Middle frontal gyrus (tissue), 1 donor: Measurements from ENCODE around the gene TF.

Experiments
- DNase-seq: peaks from one replicate; pipeline ENCODE4 v3.0.0-alpha.2; 2015; ENCODE audit warnings: low spot score; ENCODE audit errors: extremely low spot score

The TF gene

GRCh38 chr3:133834621-133835417 lies 88.6 kb downstream of the TF start:
- no peak for DNase-seq

- no peak for DNase-seq
Measured at GRCh38 chr3:133835418-133835743, 89.2 kb downstream of the TF start.

GRCh38 chr3:133835961-133836360 lies 89.8 kb downstream of the TF start:
- no peak for DNase-seq

DNA sequence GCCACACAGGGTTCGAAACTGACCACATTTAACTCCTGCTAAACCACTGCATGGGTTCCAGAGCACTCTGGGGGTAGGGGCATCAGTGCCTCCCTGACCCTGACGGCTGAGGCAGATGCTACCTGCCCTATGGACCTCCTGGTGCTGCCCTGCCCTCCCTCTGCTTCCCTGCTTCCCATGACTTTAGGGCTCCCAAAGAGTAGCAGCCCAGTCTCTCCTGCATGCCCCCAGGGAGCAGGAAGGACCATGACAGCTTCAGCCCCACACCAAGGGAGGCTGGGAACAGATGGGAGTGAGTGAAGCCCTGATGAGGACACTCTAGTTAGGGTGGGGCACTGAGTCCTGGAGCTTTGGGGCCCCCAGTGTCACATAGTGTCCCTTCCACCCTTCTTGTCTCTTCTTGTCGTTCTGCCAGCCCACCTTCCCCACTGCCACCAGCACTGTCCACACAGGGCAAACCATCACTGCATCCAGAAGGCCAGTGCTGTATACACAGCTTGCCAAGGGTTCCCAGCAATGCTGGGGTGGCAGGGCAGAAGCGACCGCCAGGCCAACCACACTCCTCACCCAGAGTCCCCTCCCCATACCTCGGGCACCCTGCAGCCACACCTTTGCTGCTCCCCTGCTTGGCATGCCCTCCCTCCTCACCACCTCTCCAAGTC lies 90.4 kb downstream of the TF start:
- DNase-seq = no peak

DNA sequence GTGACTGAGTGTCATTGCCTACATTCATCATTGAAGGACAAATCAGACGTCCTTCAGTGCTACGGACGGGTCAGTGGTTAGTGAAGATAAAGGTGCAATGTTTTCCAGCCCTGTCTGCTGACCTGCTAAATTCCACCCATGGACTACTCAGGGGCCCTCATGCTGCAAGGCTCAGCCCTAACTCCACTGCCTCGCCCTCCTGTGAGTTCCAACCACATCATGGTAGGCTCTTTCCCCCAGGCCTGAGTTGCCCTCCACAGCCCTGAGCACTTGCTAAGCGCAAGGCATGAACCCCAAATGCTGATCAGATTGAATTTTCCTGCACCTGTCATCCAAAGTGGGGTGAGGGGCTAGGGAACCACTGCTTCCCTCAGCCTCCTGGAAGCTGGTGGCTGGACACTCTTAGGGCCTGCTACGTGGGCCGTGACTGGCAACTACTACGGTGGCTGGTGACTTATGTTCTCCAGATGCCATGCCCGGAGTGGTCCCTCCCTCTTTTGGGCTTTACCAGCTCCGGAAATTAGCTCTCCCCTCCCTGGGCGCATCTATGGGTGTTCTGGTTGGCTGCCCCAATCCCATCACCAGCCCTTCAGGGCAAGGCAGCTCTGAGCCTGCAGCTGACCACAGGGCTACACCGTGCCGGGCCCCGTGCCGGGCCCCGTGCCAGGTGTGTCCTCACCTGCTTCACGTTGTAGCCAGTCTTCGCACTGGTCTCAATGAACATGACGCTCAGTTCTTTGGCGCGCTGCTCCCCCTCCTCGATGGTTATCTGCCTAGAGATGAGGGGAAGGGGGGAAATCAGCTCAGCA lies 91.5 kb downstream of the TF start:
- DNase-seq = no peak

- DNase-seq = no peak
Measured at GRCh38 chr3:133838296-133838789, 92.2 kb downstream of the TF start.

DNA sequence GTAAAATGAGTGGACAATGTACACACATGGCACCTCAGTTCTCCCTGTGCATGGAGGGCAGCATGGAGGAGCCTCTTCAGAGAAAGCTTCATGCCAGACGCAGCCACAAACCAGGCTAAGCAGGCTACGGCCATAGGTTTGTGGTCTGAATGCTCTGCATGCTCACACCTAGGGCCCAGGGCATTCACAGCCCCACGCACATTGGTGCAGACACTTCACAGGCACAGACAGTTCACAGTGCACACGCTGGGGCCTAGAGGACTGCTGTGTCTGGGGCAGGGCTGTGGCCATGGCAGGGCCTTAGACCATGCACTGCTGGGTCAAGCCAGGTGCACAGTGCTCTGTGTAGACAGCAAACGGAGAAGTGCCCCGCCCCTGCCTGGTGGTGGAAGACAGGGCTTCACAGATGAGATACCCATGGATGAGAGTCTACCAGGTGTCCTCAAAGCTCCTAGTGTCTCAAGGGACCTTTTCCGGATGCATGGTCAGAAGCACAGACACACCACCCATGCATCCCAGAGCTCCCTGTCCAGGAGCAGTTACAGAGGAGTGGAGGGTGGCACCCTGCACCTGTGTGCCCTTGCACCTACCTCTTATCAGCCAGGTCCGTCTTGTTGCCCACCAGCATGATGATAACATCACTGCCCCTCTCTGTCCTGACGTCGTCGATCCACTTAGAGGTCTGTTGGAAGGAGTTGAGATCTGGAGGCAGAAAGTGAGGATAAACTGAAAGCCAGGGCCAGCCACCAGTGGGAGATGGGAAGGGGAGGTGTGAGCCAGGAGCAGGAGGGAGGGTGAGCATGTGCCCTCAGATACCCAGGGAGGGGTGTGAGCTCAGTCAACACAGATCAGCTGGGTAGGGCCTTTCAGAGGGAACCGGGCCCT lies 93.0 kb downstream of the TF start:
- no peak for DNase-seq

- no peak for DNase-seq
Measured at GRCh38 chr3:133840055-133840737, 94.0 kb downstream of the TF start.

DNA sequence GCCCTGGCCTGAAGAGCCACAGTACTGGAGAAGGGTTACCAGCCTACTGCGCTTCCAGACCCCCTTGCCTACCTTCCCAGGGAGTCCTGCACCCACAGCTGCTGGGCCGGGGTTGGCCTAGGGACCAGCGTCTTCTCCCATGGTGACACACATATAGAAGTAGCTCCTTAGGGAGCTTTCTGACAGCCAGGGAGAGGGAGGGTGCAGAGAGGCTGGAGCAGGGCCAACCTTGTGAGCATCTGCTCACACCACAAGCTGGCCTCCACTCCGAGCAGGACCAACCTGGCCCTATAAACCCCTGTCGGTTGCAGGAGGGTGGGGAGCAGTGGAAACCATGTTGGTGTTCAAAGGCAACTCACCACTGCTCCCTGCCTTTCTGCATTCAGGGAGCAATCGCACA lies 94.6 kb downstream of the TF start:
- no peak for DNase-seq

DNA sequence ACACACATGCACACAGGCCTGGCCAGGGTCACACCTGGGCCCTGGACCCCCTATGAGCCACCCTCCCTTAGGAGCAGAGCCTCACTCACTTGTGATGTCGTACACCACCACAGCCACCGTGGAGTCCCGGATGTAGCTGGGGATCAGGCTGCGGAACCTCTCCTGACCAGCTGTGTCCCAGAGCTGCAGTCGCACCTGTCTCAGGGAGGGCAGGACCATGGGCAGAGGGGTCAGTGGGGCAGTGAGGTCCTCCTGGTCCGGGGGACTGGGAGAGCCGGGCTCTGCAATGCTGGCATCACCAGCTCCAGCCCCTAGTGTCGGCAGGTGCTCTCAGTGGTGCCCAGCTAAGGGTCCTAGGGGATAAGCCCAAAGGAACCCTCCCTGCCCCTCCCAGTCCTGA lies 95.0 kb downstream of the TF start:
- no peak for DNase-seq

GRCh38 chr3:133842158-133842557 lies 96.0 kb downstream of the TF start:
- DNase-seq = no peak

GRCh38 chr3:133843634-133844033 lies 97.4 kb downstream of the TF start:
- no peak for DNase-seq

DNA sequence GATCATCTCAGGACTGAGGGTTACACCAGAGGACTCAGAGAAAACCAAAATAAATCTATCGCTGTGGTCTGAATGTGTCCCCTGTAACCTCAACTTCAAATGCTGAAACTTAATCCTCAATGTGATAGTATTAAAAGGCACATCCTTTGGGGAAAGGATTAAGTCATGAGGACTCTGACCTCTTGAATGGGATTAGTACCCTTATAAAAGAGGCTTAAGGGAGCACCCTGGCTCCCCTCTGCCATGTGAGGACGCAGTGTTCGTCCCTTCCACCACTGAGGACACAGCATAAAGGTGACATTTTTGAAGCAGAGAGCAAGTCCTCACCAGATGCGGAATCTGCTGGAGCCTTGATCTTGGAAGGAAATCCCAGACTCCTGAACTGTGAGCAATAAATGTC lies 98.9 kb downstream of the TF start:
- DNase-seq = no peak
